ENCODE data around the gene CCDC171. TPM values are rescaled to one million over a fixed set of nuclear protein-coding genes. Genes with fewer than 3 reads are reported as not detected.

Gene CCDC171
- total RNA-seq, 1 experiment from 2014 or later: 2.4 TPM

- H3K79me2 ChIP-seq (ENCODE audit: insufficient read depth, low read length): no peaks in the 10 kb centered on the region
- H3K9me3 ChIP-seq (ENCODE audit: control insufficient read depth, low read depth, low read length): no peaks in the 10 kb centered on the region
- no peak overlapping the region for H2BK20ac ChIP-seq (ENCODE audit: low read depth, low read length, poor library complexity, severe bottlenecking)
- no peaks in the 10 kb centered on the region for H3K4me1 Mint-ChIP-seq
- no peak overlapping the region for H4K5ac ChIP-seq (ENCODE audit: insufficient read length, low read depth, low read length)
- no peak overlapping the region for H4K8ac ChIP-seq (replicated peaks; ENCODE audit: insufficient read length, low read depth, low read length)
- no CpG with 5 or more reads among the region's 1 CpG for WGBS (ENCODE audit: extremely low coverage, insufficient read length, low lambda C conversion rate)
- no peaks in the 10 kb centered on the region for H3K79me1 ChIP-seq (ENCODE audit: insufficient read depth, low read depth, low read length, poor library complexity, severe bottlenecking)
- H3K23me2 ChIP-seq (ENCODE audit: insufficient read length, low read depth, low read length, poor library complexity, severe bottlenecking): no peaks in the 10 kb centered on the region
- no peak overlapping the region for H4K91ac ChIP-seq (ENCODE audit: insufficient read length, low read depth, low read length)
- H4K20me1 ChIP-seq (ENCODE audit: control insufficient read depth, insufficient read depth, insufficient read length): no peaks in the 10 kb centered on the region
- no peaks in the 10 kb centered on the region for H3K4me1 ChIP-seq (ENCODE audit: insufficient read depth, low read length)
- H3K4me3 Mint-ChIP-seq: no peak overlapping the region
- no peaks in the 10 kb centered on the region for H3K27me3 Mint-ChIP-seq (ENCODE audit: low read depth)
- no peak overlapping the region for H3T11ph ChIP-seq (ENCODE audit: low read length)
- H3K9ac ChIP-seq (ENCODE audit: extremely low read depth, insufficient read length, low read length): no peak overlapping the region
- H3K9me3 Mint-ChIP-seq: no peaks in the 10 kb centered on the region
- no peak overlapping the region for H2AFZ ChIP-seq (ENCODE audit: low read length)
- H3K18ac ChIP-seq (ENCODE audit: insufficient read length, low read depth, low read length): no peak overlapping the region
- no peaks in the 10 kb centered on the region for H3K36me3 Mint-ChIP-seq (ENCODE audit: insufficient read depth in 1 of 3, low read depth in 3 of 3)
- H2BK12ac ChIP-seq (ENCODE audit: insufficient read length, low read depth, low read length): no peak overlapping the region
- TF ChIP-seq, protein P1, sequence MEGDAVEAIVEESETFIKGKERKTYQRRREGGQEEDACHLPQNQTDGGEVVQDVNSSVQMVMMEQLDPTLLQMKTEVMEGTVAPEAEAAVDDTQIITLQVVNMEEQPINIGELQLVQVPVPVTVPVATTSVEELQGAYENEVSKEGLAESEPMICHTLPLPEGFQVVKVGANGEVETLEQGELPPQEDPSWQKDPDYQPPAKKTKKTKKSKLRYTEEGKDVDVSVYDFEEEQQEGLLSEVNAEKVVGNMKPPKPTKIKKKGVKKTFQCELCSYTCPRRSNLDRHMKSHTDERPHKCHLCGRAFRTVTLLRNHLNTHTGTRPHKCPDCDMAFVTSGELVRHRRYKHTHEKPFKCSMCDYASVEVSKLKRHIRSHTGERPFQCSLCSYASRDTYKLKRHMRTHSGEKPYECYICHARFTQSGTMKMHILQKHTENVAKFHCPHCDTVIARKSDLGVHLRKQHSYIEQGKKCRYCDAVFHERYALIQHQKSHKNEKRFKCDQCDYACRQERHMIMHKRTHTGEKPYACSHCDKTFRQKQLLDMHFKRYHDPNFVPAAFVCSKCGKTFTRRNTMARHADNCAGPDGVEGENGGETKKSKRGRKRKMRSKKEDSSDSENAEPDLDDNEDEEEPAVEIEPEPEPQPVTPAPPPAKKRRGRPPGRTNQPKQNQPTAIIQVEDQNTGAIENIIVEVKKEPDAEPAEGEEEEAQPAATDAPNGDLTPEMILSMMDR (conservative IDR thresholded peaks at IDR 0.05): no peak
- no peak overlapping the region for H3K56ac ChIP-seq (ENCODE audit: insufficient read length, low read depth, low read length)
- no peak overlapping the region for H3K4me2 ChIP-seq (ENCODE audit: insufficient read depth, insufficient read length, low read length)
- no peak overlapping the region for H2AK5ac ChIP-seq (ENCODE audit: insufficient read length, low read length)
- no peak overlapping the region for H2BK15ac ChIP-seq (ENCODE audit: low read depth, low read length)
- no peak overlapping the region for H3K23ac ChIP-seq (ENCODE audit: insufficient read length, low read depth, low read length)
- no peak overlapping the region for H3K27ac ChIP-seq (ENCODE audit: insufficient read length, low read depth, low read length)
- H2BK120ac ChIP-seq (ENCODE audit: low read depth, low read length, poor library complexity, severe bottlenecking): no peak overlapping the region
- no peak overlapping the region for H2BK5ac ChIP-seq (ENCODE audit: insufficient read length, low read length)
- H3K14ac ChIP-seq (ENCODE audit: insufficient read depth, low read length): no peak overlapping the region
- H3K27ac Mint-ChIP-seq: no peak overlapping the region
- H3K4ac ChIP-seq (ENCODE audit: low read depth, low read length): no peak overlapping the region
- H3K27me3 ChIP-seq (ENCODE audit: insufficient read depth, low read length): no peaks in the 10 kb centered on the region
- no peak for DNase-seq
Measured at GRCh38 chr9:15711531-15711930, 158.7 kb downstream of the CCDC171 start.

All from H9 (cell line).